GM19397 (cell line): ENCODE results near the gene INHA.

Experiments used
- ATAC-seq: cut with Tn5 transposase; IDR thresholded peaks from one replicate; pipeline ENCODE4 v1.9.1; 2021; ENCODE audit warnings: mild to moderate bottlenecking, moderate library complexity; ENCODE audit not compliant: unreplicated experiment

The INHA gene

GRCh38 chr2:219608399-219608964 is 36.4 kb downstream of the INHA start:
- ATAC-seq = no peak

- no peak for ATAC-seq
Observed at GRCh38 chr2:219609149-219609750, 37.1 kb downstream of the INHA start.

- ATAC-seq = no peak
Observed at GRCh38 chr2:219611306-219611705, 39.2 kb downstream of the INHA start.

DNA sequence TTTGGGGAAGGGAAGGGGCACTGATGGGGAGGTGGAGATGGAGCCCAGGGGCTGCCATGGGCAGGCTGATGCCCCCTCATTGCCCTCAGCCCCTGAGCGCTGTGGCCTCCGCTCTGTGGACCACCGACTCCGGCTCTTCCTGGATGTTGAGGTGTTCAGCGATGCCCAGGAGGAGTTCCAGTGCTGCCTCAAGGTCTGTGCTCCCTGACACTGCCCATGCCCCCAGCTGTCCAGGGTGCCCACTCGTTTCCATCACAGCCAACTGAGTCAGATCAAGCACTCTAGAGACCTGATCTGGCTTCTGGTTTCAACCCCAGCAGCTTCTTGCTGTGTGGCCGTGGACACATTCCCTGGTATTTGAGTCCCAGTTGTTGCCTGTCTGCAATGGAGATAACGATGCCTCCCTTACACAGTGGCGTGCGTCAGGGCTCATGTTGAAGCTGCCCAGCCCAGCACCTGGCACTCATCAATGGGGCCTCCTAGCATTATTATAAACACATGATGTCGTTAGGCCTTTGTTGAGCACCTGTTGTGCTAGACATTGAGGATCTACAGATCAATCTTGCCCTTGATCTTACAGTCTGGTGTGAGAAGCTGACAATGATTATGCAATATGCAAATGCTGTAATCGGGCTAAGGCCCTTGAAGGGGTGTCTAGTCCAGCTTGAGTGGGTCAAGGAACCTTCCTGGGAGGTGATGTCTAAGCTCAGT is 39.9 kb downstream of the INHA start:
- no peak for ATAC-seq

GRCh38 chr2:219612577-219613286 is 40.6 kb downstream of the INHA start:
- no peak for ATAC-seq

GRCh38 chr2:219613461-219614070 is 41.5 kb downstream of the INHA start:
- no peak for ATAC-seq

DNA sequence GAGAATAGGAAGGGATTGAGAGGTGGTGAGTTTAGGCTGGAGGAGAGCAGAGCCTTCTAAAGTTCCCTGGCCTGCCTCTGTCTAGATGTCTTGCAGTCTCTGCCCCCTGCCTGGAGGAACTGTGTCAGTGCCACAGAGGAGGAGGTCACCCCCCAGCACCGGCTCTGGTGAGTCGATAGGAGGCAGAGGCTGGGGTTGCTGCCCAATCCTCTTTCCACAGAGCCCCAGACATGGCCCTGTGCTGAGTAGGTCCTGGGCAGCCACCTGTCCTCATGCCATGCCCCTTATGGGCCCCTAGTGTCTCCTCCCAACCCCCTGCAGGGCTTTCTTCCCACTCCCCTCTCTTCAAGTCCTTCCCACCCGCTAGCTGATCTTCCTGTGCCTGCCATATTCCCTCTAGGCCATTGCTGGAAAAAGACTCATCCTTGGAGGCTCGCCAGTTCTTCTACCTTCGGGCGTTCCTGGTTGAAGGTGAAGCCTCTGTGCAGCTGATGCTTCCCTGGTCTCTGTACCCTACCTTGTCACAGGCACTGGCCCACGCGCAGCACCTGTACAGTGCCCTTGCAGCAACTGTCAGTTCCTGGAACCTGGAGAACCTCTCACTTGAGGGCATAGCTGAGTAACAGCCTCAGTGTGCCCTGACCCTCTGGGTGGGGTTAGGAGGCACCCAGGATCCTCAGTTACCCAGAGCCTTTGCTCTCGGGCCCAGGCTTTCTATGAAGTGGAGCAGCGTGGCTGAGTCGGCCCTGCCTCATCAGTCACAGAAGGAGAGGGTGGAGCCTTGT is 42.2 kb downstream of the INHA start:
- ATAC-seq = no peak

- ATAC-seq = no peak
Observed at GRCh38 chr2:219615036-219615435, 42.9 kb downstream of the INHA start.

- ATAC-seq = no peak
Observed at GRCh38 chr2:219615894-219616293, 43.8 kb downstream of the INHA start.

- ATAC-seq = no peak
Observed at GRCh38 chr2:219616550-219616949, 44.4 kb downstream of the INHA start.

- no peak for ATAC-seq
Observed at GRCh38 chr2:219618733-219619122, 46.6 kb downstream of the INHA start.

DNA sequence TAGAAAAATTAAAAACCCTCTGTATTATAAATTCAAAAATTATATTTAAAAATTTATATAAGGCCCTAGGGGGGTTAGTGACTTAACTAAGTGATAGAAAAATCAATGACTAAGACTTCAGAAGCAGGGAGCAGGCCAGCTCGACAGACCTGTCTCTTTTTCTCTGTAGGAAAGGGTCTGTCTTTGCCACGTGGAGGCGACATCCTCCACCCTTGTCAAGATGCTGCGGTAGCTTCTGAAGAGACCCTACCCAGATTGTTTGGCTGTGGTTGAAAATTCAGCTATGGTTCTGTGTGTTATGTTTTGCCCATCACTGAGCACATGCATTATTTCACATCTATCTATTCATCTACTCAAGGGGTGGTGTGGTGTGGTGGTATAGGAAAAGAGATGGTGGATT is 47.1 kb downstream of the INHA start:
- ATAC-seq = no peak

- ATAC-seq = no peak
Observed at GRCh38 chr2:219620546-219620945, 48.4 kb downstream of the INHA start.

GRCh38 chr2:219621935-219622334 is 49.8 kb downstream of the INHA start:
- no peak for ATAC-seq

DNA sequence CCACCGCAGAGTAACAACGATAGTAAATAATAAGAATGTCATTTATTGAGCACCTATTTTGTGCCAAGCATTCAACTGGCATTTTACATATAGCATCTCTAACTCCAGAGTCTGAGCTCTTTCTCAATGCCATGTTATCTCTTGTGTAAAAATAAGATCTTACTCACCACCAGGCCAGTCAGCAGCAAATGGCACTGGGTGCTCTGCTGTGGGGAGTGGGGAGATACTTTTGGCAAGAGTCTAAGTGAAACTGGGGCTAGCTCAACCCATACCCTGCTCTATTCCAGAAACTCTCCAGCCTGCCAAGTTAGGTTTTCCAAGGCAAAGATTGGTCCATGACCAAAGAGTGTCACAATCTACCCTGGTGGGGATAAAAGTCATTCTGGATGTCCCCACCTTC is 50.4 kb downstream of the INHA start:
- ATAC-seq = no peak

GRCh38 chr2:219624565-219624964 is 52.5 kb downstream of the INHA start:
- no peak for ATAC-seq

DNA sequence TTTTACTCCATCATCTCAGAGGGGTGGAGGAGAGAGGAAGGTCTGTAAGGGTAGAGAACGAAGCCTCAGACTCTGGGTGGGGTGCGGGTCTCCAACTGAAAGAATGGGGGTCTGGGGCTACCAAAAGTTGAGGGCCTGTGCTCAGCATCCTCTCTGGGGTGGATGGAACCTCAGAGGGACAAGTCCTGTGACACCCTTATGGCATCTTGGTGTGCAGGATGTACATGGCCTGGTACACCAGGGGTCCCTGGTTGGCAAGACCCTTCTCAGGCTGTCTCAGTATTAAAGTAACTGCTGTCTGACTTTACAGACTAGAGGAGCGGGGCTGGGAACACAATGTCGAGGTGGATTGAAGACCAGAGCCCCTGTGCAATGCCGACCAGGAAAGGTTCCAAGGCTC is 53.1 kb downstream of the INHA start:
- no peak for ATAC-seq
